GM12874 (cell line): Measurements from ENCODE around the gene TUBB1.

Source experiments
- CTCF ChIP-seq: IDR thresholded peaks from 2 replicates; pipeline ENCODE4 v1.5.1; 2011; ENCODE audit warnings: low read depth, mild to moderate bottlenecking, control low read depth, low read length, moderate library complexity; ENCODE audit not compliant: insufficient read depth

Gene TUBB1

DNA sequence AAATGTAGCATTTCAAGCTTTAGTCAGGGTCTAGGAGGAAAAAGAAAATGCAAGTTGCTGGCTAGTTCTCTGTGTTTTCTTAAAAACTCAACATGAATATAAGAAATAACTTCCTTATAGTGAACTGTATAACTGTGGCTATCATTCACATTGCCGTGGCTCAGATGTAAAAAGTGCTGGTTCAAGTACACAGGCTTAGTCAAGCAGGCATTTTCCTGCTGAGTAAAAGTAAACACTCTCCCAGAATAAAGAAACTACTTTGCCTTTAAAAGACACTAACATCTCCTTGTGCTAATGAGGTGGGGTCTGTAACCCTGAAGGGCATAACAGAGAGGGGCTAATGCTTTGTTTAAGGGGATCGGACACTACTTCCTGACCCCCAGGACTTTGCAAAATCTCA lies 9.6 kb downstream of the TUBB1 start:
- TF ChIP-seq CTCF, result no peak

DNA sequence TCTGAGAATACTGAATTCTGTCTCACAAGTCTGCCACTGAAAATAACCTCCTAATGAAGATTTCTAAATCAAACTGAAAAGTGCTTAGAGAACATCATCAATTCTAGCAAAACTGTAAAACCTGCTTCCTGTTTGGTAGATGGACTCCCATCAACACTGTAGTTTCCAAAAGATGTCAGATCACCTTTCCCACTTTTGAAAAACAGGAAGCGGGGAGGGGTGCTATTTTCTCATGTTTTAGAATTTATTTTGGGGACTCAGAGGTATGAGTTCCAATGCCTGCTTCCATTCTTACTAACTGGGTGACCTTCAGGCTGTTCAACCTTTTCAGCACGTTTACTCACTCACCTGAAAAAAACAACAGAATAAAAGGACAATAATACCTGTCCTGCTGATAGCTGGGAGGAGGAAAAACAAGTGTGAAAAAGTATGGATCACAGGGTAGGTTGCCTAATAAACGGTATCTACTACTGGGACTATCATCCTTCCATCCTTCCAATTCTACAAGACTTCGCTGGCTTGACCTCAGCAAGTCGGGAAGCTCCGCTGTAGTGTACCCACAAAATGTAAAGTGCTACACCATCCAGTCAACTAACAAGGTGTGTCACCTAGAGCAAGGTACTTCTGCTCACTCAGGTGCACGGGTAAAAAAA lies 11.8 kb downstream of the TUBB1 start:
- no peak for TF ChIP-seq CTCF

- TF ChIP-seq CTCF, result no peak
Measured at GRCh38 chr20:59031564-59032022, 12.4 kb downstream of the TUBB1 start.

DNA sequence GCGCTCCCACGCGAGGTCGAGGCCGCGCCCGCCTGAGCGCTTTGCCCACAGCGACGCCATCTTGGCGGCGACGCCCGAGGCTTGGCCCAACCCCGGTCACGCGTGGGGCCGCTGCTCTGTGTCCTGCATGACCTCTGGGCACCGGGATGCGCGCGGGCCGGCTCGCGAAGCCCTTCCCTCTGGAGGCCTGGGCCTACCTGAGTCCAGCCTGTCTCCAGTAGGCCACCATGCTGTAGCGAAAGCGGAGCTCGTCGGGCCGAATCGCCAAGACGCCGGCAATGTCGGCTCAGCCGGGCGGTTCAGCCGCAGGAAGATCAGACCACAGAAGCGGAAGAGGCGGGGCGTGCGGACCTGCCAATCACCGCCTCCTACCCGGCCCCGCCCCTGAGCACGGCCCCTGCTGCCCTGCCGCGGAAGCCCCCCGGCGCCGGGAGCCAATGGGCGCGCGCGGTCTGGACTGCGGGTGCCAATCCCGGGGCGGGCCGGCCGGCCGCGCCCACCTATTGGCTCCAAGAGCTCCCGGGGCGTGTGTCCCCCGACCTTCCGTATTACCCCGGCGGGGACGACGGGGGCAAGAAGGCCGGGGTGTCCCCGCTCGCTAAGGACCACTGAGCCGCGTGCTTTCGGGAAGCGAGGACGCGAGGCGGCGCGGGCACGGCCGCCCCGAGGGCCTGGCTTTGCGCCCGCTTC lies 12.9 kb downstream of the TUBB1 start, which contains the start of gene ATP5F1E:
TSS of gene ATP5F1E (minus strand) at position 313 of the 690 bp plus-strand sequence. CDS start at position 229, 84 bp downstream.
- TF ChIP-seq CTCF, result no peak

DNA sequence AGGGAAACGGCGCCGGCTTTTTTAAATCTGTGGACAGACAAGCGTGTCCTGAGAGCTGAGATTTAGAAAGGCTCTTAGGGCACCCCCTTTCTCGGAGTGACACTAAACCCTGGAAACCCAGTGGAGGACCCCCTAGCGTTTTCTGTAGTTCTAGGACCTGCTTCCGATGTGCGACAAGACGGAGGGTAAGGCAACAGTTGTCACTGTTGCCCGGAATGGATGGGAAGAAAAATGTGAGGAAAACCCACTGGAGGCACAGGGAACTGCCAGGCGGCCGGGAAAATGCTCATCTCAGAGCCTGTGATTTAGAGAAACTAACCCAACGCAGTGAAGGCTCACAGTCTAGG lies 13.5 kb downstream of the TUBB1 start:
- TF ChIP-seq CTCF, result no peak

- no peak for TF ChIP-seq CTCF
Measured at GRCh38 chr20:59033093-59033492, 13.9 kb downstream of the TUBB1 start.

GRCh38 chr20:59033616-59034165 lies 14.5 kb downstream of the TUBB1 start:
- TF ChIP-seq CTCF, result no peak
